GM12874 (cell line): ENCODE results near the gene LYSMD3.

Experiments
- CTCF ChIP-seq: IDR thresholded peaks from 2 replicates; pipeline ENCODE4 v1.5.1; 2011; ENCODE audit warnings: low read depth, mild to moderate bottlenecking, control low read depth, low read length, moderate library complexity; ENCODE audit not compliant: insufficient read depth

The LYSMD3 gene

GRCh38 chr5:90547072-90547536 lies 17.7 kb upstream of the LYSMD3 start:
- TF ChIP-seq CTCF: no peak

- no peak for TF ChIP-seq CTCF
These were observed 16.9 kb upstream of the LYSMD3 start for GRCh38 chr5:90546216-90546837.

GRCh38 chr5:90545511-90545910 lies 16.1 kb upstream of the LYSMD3 start:
- TF ChIP-seq CTCF: no peak

GRCh38 chr5:90542827-90543519 lies 13.6 kb upstream of the LYSMD3 start:
- TF ChIP-seq CTCF: no peak

GRCh38 chr5:90534922-90535321 lies 5.5 kb upstream of the LYSMD3 start:
- TF ChIP-seq CTCF: no peak

GRCh38 chr5:90533794-90534193 lies 4.4 kb upstream of the LYSMD3 start:
- TF ChIP-seq CTCF: no peak

- no peak for TF ChIP-seq CTCF
These were observed 1.5 kb upstream of the LYSMD3 start for GRCh38 chr5:90530736-90531487.
